ENCODE data around the gene EVA1C. TPM values are rescaled to one million over a fixed set of nuclear protein-coding genes. Genes with fewer than 3 reads are reported as not detected.

Gene EVA1C
- total RNA-seq, 1 experiment from 2014 or later: 0.98 TPM

DNA sequence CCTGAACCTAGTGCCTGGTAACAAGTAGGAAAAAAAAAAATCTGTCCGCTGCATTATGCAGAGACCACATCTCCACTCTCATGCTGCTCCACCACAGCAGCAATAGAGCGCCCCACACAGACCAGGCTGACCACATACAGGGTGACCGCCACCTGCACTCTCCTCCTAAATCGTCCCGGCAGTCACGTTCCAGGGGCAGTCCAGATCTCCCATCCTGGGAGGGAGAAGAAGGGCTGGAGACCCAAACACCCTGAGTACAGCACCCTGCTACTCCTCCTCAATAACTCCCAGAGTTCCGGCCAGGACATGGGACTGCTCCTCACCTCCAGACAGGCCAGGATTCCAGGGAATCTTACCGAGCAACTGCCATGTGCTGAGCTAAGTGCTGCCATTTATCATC lies 35.0 kb upstream of the EVA1C start:
- no peaks in the 10 kb centered on the region; the same call in 1 of the 2 replicates for H3K79me2 ChIP-seq (ENCODE audit: insufficient read depth, low read length)
- DNase-seq: no peak
- H3K27me3 ChIP-seq (ENCODE audit: insufficient read depth, low read length): no peaks in the 10 kb centered on the region
- H3K4me2 ChIP-seq (ENCODE audit: insufficient read depth, insufficient read length, low read length): no peak overlapping the region
- TF ChIP-seq, protein P1, sequence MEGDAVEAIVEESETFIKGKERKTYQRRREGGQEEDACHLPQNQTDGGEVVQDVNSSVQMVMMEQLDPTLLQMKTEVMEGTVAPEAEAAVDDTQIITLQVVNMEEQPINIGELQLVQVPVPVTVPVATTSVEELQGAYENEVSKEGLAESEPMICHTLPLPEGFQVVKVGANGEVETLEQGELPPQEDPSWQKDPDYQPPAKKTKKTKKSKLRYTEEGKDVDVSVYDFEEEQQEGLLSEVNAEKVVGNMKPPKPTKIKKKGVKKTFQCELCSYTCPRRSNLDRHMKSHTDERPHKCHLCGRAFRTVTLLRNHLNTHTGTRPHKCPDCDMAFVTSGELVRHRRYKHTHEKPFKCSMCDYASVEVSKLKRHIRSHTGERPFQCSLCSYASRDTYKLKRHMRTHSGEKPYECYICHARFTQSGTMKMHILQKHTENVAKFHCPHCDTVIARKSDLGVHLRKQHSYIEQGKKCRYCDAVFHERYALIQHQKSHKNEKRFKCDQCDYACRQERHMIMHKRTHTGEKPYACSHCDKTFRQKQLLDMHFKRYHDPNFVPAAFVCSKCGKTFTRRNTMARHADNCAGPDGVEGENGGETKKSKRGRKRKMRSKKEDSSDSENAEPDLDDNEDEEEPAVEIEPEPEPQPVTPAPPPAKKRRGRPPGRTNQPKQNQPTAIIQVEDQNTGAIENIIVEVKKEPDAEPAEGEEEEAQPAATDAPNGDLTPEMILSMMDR (conservative IDR thresholded peaks at IDR 0.05): no peak
- no peaks in the 10 kb centered on the region for H3K9me3 ChIP-seq (ENCODE audit: control insufficient read depth, low read depth, low read length)
- no peaks in the 10 kb centered on the region for H3K27me3 Mint-ChIP-seq (ENCODE audit: low read depth)
- WGBS (ENCODE audit: extremely low coverage, insufficient read length, low lambda C conversion rate): no CpG with 5 or more reads among the region's 8 CpGs
- peak overlapping the region in 1 of 3 experiments; percentile 90; a peak in 1 of 7 replicates for H3K27ac Mint-ChIP-seq
- no peaks in the 10 kb centered on the region for H3K9me3 Mint-ChIP-seq
- no peaks in the 10 kb centered on the region for H3K79me1 ChIP-seq (ENCODE audit: insufficient read depth, low read depth, low read length, poor library complexity, severe bottlenecking)
- H3K18ac ChIP-seq (ENCODE audit: insufficient read length, low read depth, low read length): no peak overlapping the region
- H4K8ac ChIP-seq (replicated peaks; ENCODE audit: insufficient read length, low read depth, low read length): no peak overlapping the region
- H2AFZ ChIP-seq (ENCODE audit: low read length): no peak overlapping the region
- H2BK12ac ChIP-seq (ENCODE audit: insufficient read length, low read depth, low read length): no peak overlapping the region
- H3T11ph ChIP-seq (ENCODE audit: low read length): no peak overlapping the region
- no peak overlapping the region for H3K27ac ChIP-seq (ENCODE audit: insufficient read length, low read depth, low read length)
- no peak overlapping the region for H2AK5ac ChIP-seq (ENCODE audit: insufficient read length, low read length)
- H2BK120ac ChIP-seq (ENCODE audit: low read depth, low read length, poor library complexity, severe bottlenecking): no peak overlapping the region
- H3K14ac ChIP-seq (ENCODE audit: insufficient read depth, low read length): no peak overlapping the region
- H4K5ac ChIP-seq (ENCODE audit: insufficient read length, low read depth, low read length): no peak overlapping the region
- no peaks in the 10 kb centered on the region for H4K20me1 ChIP-seq (ENCODE audit: control insufficient read depth, insufficient read depth, insufficient read length)
- H3K4me3 Mint-ChIP-seq: no peak overlapping the region
- no peak overlapping the region for H4K91ac ChIP-seq (ENCODE audit: insufficient read length, low read depth, low read length)
- no peak overlapping the region for H2BK20ac ChIP-seq (ENCODE audit: low read depth, low read length, poor library complexity, severe bottlenecking)
- peaks cover 29 to 83% (median 62%) of the 10 kb centered on the region in 3 experiments; a peak in 6 of 7 replicates for H3K36me3 Mint-ChIP-seq (ENCODE audit: insufficient read depth in 1 of 3, low read depth in 3 of 3)
- H2BK5ac ChIP-seq (ENCODE audit: insufficient read length, low read length): no peak overlapping the region
- H3K56ac ChIP-seq (ENCODE audit: insufficient read length, low read depth, low read length): no peak overlapping the region
- H3K4me1 ChIP-seq (ENCODE audit: insufficient read depth, low read length): no peaks in the 10 kb centered on the region
- no peaks in the 10 kb centered on the region for H3K23me2 ChIP-seq (ENCODE audit: insufficient read length, low read depth, low read length, poor library complexity, severe bottlenecking)
- H3K4me1 Mint-ChIP-seq: no peaks in the 10 kb centered on the region
- no peak overlapping the region for H3K23ac ChIP-seq (ENCODE audit: insufficient read length, low read depth, low read length)
- no peak overlapping the region for H2BK15ac ChIP-seq (ENCODE audit: low read depth, low read length)
- no peak overlapping the region for H3K9ac ChIP-seq (ENCODE audit: extremely low read depth, insufficient read length, low read length)
- H3K4ac ChIP-seq (ENCODE audit: low read depth, low read length): no peak overlapping the region
